GM23248 (cell line): Measurements from ENCODE around the gene ACSL6.

Experiments
- EZH2 ChIP-seq: fragments of 200-600 bp; sonication (generic); IDR thresholded peaks from 2 replicates; pipeline ENCODE4 v1.6.1; 2018; ENCODE audit warnings: antibody characterized with exemption, mild to moderate bottlenecking; ENCODE audit not compliant: insufficient read depth, poor library complexity, severe bottlenecking
- EZH2phosphoT487 ChIP-seq: fragments of 200-600 bp; sonication (generic); IDR thresholded peaks from 2 replicates; pipeline ENCODE4 v1.6.1; 2018; ENCODE audit warnings: antibody characterized with exemption, moderate library complexity, mild to moderate bottlenecking, low read depth; ENCODE audit not compliant: insufficient read depth

DNA sequence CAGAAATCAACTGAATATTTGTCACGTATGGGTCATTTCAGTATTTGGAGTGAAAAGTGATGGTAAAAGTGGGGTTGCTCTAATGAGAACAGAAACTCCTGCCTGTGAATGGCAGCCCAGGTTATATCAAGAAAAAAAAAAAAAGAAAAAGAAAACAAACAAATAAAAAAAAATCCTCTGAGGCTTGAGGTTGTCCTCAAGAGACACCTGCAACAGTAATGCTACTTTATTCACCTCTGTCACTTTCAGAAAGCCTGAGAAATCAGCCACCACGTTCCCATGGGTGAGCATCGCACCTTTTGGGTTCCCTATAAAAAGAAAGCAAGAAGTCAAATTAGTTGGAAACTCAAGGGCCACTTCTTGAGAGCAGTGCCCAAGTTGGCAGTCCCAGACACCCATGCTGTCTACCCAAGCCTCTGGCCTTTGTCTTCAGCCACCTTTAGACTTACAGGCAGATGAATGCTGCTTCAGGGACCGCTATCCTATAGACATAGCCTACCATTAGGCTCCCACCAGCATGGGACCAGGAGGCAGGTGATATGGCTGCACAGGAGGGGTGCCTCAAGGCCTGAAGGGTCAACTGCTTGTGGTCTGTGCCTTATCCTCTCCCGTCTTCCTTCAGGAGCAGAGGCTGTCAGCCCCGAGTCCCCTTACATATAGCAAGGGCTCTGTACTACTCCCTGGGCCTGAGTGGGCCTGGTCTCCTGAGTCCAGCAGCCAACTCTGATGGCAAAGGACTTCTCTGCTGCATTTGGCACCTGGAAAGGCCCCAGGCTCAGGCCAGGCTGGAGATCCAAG is 34.8 kb downstream of the ACSL6 start:
- TF ChIP-seq EZH2 (no peak), EZH2phosphoT487 (no peak)
